Ishikawa (cell line): ENCODE data around the gene PRMT7.

Experiments
- CEBPB ChIP-seq: IDR thresholded peaks from 2 replicates; pipeline ENCODE4 v1.6.1; 2012
- CREB1 ChIP-seq: IDR thresholded peaks from 2 replicates; pipeline ENCODE4 v1.6.1; 2012; ENCODE audit warnings: low read depth
- EGR1 ChIP-seq: IDR thresholded peaks from 2 replicates; pipeline ENCODE4 v1.6.1; 2012
- EP300 ChIP-seq: IDR thresholded peaks from 2 replicates; pipeline ENCODE4 v1.6.1; 2012; ENCODE audit warnings: borderline replicate concordance
- FOXM1 ChIP-seq: IDR thresholded peaks from 2 replicates; pipeline ENCODE4 v1.6.1; 2012; ENCODE audit warnings: low read depth, borderline replicate concordance
- MAX ChIP-seq: IDR thresholded peaks from 2 replicates; pipeline ENCODE4 v1.6.1; 2012
- NFIC ChIP-seq: IDR thresholded peaks from 2 replicates; pipeline ENCODE4 v1.6.1; 2012
- RAD21 ChIP-seq: IDR thresholded peaks from 2 replicates; pipeline ENCODE4 v1.6.1; 2012; ENCODE audit warnings: low read depth
- REST ChIP-seq: IDR thresholded peaks from 2 replicates; pipeline ENCODE4 v1.6.1; 2012; ENCODE audit warnings: low read depth, mild to moderate bottlenecking
- TAF1 ChIP-seq: IDR thresholded peaks from 2 replicates; pipeline ENCODE4 v1.6.1; 2012; ENCODE audit warnings: low read depth, mild to moderate bottlenecking
- TCF12 ChIP-seq: IDR thresholded peaks from 2 replicates; pipeline ENCODE4 v1.6.1; 2012; ENCODE audit warnings: low read depth
- TEAD4 ChIP-seq: IDR thresholded peaks from 2 replicates; pipeline ENCODE4 v1.6.1; 2012
- USF1 ChIP-seq: IDR thresholded peaks from 2 replicates; pipeline ENCODE4 v1.6.1; 2012
- YY1 ChIP-seq: IDR thresholded peaks from 2 replicates; pipeline ENCODE4 v1.6.1; 2012; ENCODE audit warnings: low read depth
- ZBTB7A ChIP-seq: IDR thresholded peaks from 2 replicates; pipeline ENCODE4 v1.6.1; 2012; ENCODE audit warnings: low read depth

Gene PRMT7

GRCh38 chr16:68281368-68282063 lies 29.3 kb upstream of the PRMT7 start:
- TF ChIP-seq MAX (no peak), CREB1 (no peak), TAF1 (no peak), CEBPB (no peak), FOXM1 (no peak), EGR1 (no peak), YY1 (no peak), RAD21 (no peak), EP300 (no peak), TCF12 (no peak), TEAD4 (no peak), NFIC (no peak), USF1 (no peak), ZBTB7A (no peak)

GRCh38 chr16:68282064-68282452 lies 28.8 kb upstream of the PRMT7 start:
- TF ChIP-seq REST (no peak), CREB1 (no peak), ZBTB7A (no peak), CEBPB (no peak), EGR1 (no peak), USF1 (no peak), TAF1 (no peak), TCF12 (no peak)

GRCh38 chr16:68283346-68283745 lies 27.5 kb upstream of the PRMT7 start:
- TF ChIP-seq RAD21 (no peak), FOXM1 (no peak), CEBPB (no peak), TEAD4 (no peak), ZBTB7A (no peak), CREB1 (no peak), YY1 (no peak), NFIC (no peak), TCF12 (no peak), EP300 (no peak), MAX (no peak), USF1 (no peak), REST (no peak), EGR1 (no peak), TAF1 (no peak)

- no peak for TF ChIP-seq CREB1
- no peak for TF ChIP-seq REST
- no peak for TF ChIP-seq TCF12
- no peak for TF ChIP-seq EP300
- TF ChIP-seq EGR1, result no peak
- no peak for TF ChIP-seq YY1
- TF ChIP-seq ZBTB7A, result no peak
- TF ChIP-seq RAD21, result no peak
These were observed 26.8 kb upstream of the PRMT7 start for GRCh38 chr16:68283801-68284598.
